Measurements from ENCODE around the gene STXBP5L.

The STXBP5L gene

GRCh38 chr3:121111914-121112612, 204.1 kb downstream of the STXBP5L start:
- Histone ChIP-seq H3K27me3 (ENCODE audit: control insufficient read depth, insufficient read depth, low read length) (no peaks in the 10 kb centered on the region), H3K36me3 (ENCODE audit: control insufficient read depth, insufficient read depth, low read length) (no peaks in the 10 kb centered on the region), H2AFZ (no peak overlapping the region), H3K27ac (no peak overlapping the region), H3K9me3 (ENCODE audit: control insufficient read depth, low read length) (no peaks in the 10 kb centered on the region), H3K4me2 (ENCODE audit: low read length) (no peak overlapping the region), H3K79me2 (no peaks in the 10 kb centered on the region), H3K4me1 (no peaks in the 10 kb centered on the region), H3K9ac (no peak overlapping the region), H3K4me3 (ENCODE audit: low read depth, low read length) (no peak overlapping the region)
- TF ChIP-seq CTCF (IDR thresholded peaks at IDR 0.05) = no peak

- Histone ChIP-seq H3K4me2 (ENCODE audit: low read length) (no peak overlapping the region), H3K4me3 (ENCODE audit: low read depth, low read length) (no peak overlapping the region), H3K27me3 (ENCODE audit: control insufficient read depth, insufficient read depth, low read length) (no peaks in the 10 kb centered on the region), H3K36me3 (ENCODE audit: control insufficient read depth, insufficient read depth, low read length) (no peaks in the 10 kb centered on the region), H2AFZ (no peak overlapping the region), H3K9me3 (ENCODE audit: control insufficient read depth, low read length) (no peaks in the 10 kb centered on the region), H3K9ac (no peak overlapping the region), H3K79me2 (no peaks in the 10 kb centered on the region), H3K27ac (no peak overlapping the region), H3K4me1 (no peaks in the 10 kb centered on the region)
- no peak for TF ChIP-seq CTCF (IDR thresholded peaks at IDR 0.05)
Measured at GRCh38 chr3:121126033-121126706, 218.2 kb downstream of the STXBP5L start.

GRCh38 chr3:121126707-121127035, 218.7 kb downstream of the STXBP5L start:
- H3K9ac ChIP-seq = no peak overlapping the region
- no peaks in the 10 kb centered on the region for H3K4me1 ChIP-seq
- no peak overlapping the region for H3K27ac ChIP-seq
- TF ChIP-seq CTCF (IDR thresholded peaks at IDR 0.05) = no peak
- H2AFZ ChIP-seq = no peak overlapping the region
- no peak overlapping the region for H3K4me3 ChIP-seq (ENCODE audit: low read depth, low read length)
- no peak overlapping the region for H3K4me2 ChIP-seq (ENCODE audit: low read length)
- no peaks in the 10 kb centered on the region for H3K36me3 ChIP-seq (ENCODE audit: control insufficient read depth, insufficient read depth, low read length)
- H3K27me3 ChIP-seq (ENCODE audit: control insufficient read depth, insufficient read depth, low read length) = no peaks in the 10 kb centered on the region
- H3K79me2 ChIP-seq = no peaks in the 10 kb centered on the region
- no peaks in the 10 kb centered on the region for H3K9me3 ChIP-seq (ENCODE audit: control insufficient read depth, low read length)

GRCh38 chr3:121152573-121152972, 244.6 kb downstream of the STXBP5L start:
- no peak for TF ChIP-seq CTCF (IDR thresholded peaks at IDR 0.05)
- Histone ChIP-seq H3K79me2 (no peaks in the 10 kb centered on the region), H3K27me3 (ENCODE audit: control insufficient read depth, insufficient read depth, low read length) (no peaks in the 10 kb centered on the region), H3K4me2 (ENCODE audit: low read length) (no peak overlapping the region), H3K9ac (no peak overlapping the region), H3K27ac (no peak overlapping the region), H3K9me3 (ENCODE audit: control insufficient read depth, low read length) (no peaks in the 10 kb centered on the region), H2AFZ (no peak overlapping the region), H3K4me1 (no peaks in the 10 kb centered on the region), H3K4me3 (ENCODE audit: low read depth, low read length) (no peak overlapping the region), H3K36me3 (ENCODE audit: control insufficient read depth, insufficient read depth, low read length) (no peaks in the 10 kb centered on the region)

- H3K36me3 ChIP-seq (ENCODE audit: control insufficient read depth, insufficient read depth, low read length) = no peaks in the 10 kb centered on the region
- H3K9ac ChIP-seq = no peak overlapping the region
- no peak overlapping the region for H3K27ac ChIP-seq
- H3K79me2 ChIP-seq = no peaks in the 10 kb centered on the region
- H3K27me3 ChIP-seq (ENCODE audit: control insufficient read depth, insufficient read depth, low read length) = no peaks in the 10 kb centered on the region
- no peaks in the 10 kb centered on the region for H3K4me1 ChIP-seq
- H3K4me2 ChIP-seq (ENCODE audit: low read length) = no peak overlapping the region
- no peaks in the 10 kb centered on the region for H3K9me3 ChIP-seq (ENCODE audit: control insufficient read depth, low read length)
- no peak for TF ChIP-seq CTCF (IDR thresholded peaks at IDR 0.05)
- no peak overlapping the region for H2AFZ ChIP-seq
- no peak overlapping the region for H3K4me3 ChIP-seq (ENCODE audit: low read depth, low read length)
Measured at GRCh38 chr3:121153851-121154250, 245.8 kb downstream of the STXBP5L start.

Measured in parathyroid adenoma (tissue), 2 donors.